ENCODE data around the gene PRELP. TPM values are rescaled to one million over a fixed set of nuclear protein-coding genes. Genes with fewer than 3 reads are reported as not detected.

PRELP gene
- total RNA-seq, 6 experiments from 2014 or later = 3.8 to 10.8 (median 5.4) TPM

- H3K4me1 ChIP-seq = no peaks in the 10 kb centered on the region
- no peak for TF ChIP-seq CTCF (IDR thresholded peaks at IDR 0.05)
- TF ChIP-seq POLR2A (IDR thresholded peaks at IDR 0.05) = no peak
- no peaks in the 10 kb centered on the region for H3K27me3 ChIP-seq
- intact Hi-C loops (cut with DNase I) = no loop called here
- ATAC-seq (no peak), DNase-seq (no peak)
- WGBS (ENCODE audit: insufficient coverage, low coverage, low lambda C conversion rate, missing lambda C conversion rate) = 83% methylated on average over 1 of the region's 5 CpGs
- H3K9me3 ChIP-seq = no peaks in the 10 kb centered on the region
- no peak overlapping the region for H3K27ac ChIP-seq
- H3K4me3 ChIP-seq = no peak overlapping the region
- no peaks in the 10 kb centered on the region for H3K36me3 ChIP-seq
Observed at GRCh38 chr1:203497269-203497777, 21.7 kb downstream of the PRELP start.

- 61% methylated on average over 3 of the region's 7 CpGs for WGBS (ENCODE audit: insufficient coverage, low coverage, low lambda C conversion rate, missing lambda C conversion rate)
- Histone ChIP-seq H3K4me3 (no peak overlapping the region), H3K9me3 (no peaks in the 10 kb centered on the region), H3K27me3 (no peaks in the 10 kb centered on the region), H3K27ac (no peak overlapping the region), H3K4me1 (no peaks in the 10 kb centered on the region), H3K36me3 (no peaks in the 10 kb centered on the region)
- ATAC-seq (no peak), DNase-seq (no peak)
- intact Hi-C loops (cut with DNase I) = loop anchor here in 1 of 2 donors (5.0 kb wide), 1 partner anchor 203 kb away; no protein-coding TSS in a partner anchor
- no peak for TF ChIP-seq POLR2A (IDR thresholded peaks at IDR 0.05)
- TF ChIP-seq CTCF (IDR thresholded peaks at IDR 0.05) = no peak
Observed at GRCh38 chr1:203499643-203500278, 24.2 kb downstream of the PRELP start.

- Histone ChIP-seq H3K27ac (no peak overlapping the region), H3K9me3 (no peaks in the 10 kb centered on the region), H3K4me1 (no peaks in the 10 kb centered on the region), H3K4me3 (no peak overlapping the region), H3K27me3 (no peaks in the 10 kb centered on the region), H3K36me3 (no peaks in the 10 kb centered on the region)
- ATAC-seq (no peak), DNase-seq (no peak)
- no peak for TF ChIP-seq POLR2A (IDR thresholded peaks at IDR 0.05)
- TF ChIP-seq CTCF (IDR thresholded peaks at IDR 0.05) = no peak
- 100% methylated on average over 1 of the region's 1 CpG for WGBS (ENCODE audit: insufficient coverage, low coverage, low lambda C conversion rate, missing lambda C conversion rate)
- intact Hi-C loops (cut with DNase I) = loop anchor here in 1 of 2 donors (5.0 kb wide), 1 partner anchor 202 kb away; no protein-coding TSS in a partner anchor
Observed at GRCh38 chr1:203500279-203500678, 24.7 kb downstream of the PRELP start.

- WGBS (ENCODE audit: insufficient coverage, low coverage, low lambda C conversion rate, missing lambda C conversion rate) = 42% methylated on average over 3 of the region's 3 CpGs
- TF ChIP-seq CTCF (IDR thresholded peaks at IDR 0.05) (no peak), POLR2A (IDR thresholded peaks at IDR 0.05) (no peak)
- DNase-seq = no peak
- Histone ChIP-seq H3K27ac (no peak overlapping the region), H3K4me1 (no peaks in the 10 kb centered on the region), H3K4me3 (no peak overlapping the region), H3K9me3 (no peaks in the 10 kb centered on the region), H3K36me3 (no peaks in the 10 kb centered on the region), H3K27me3 (no peaks in the 10 kb centered on the region)
- intact Hi-C loops (cut with DNase I) = loop anchor here in 1 of 2 donors (5.0 kb wide), 1 partner anchor 198 kb away; no protein-coding TSS in a partner anchor
- ATAC-seq = no peak
Observed at GRCh38 chr1:203503836-203504235, 28.2 kb downstream of the PRELP start.
